GM21360 (cell line): ENCODE data around the gene FHL1.

Experiments used
- ATAC-seq: cut with Tn5 transposase; IDR thresholded peaks from one replicate; pipeline ENCODE4 v1.9.1; 2021; ENCODE audit warnings: mild to moderate bottlenecking, moderate library complexity; ENCODE audit not compliant: unreplicated experiment

FHL1 gene

GRCh38 chrX:136183917-136184316 is 36.6 kb downstream of the FHL1 start:
- no peak for ATAC-seq

DNA sequence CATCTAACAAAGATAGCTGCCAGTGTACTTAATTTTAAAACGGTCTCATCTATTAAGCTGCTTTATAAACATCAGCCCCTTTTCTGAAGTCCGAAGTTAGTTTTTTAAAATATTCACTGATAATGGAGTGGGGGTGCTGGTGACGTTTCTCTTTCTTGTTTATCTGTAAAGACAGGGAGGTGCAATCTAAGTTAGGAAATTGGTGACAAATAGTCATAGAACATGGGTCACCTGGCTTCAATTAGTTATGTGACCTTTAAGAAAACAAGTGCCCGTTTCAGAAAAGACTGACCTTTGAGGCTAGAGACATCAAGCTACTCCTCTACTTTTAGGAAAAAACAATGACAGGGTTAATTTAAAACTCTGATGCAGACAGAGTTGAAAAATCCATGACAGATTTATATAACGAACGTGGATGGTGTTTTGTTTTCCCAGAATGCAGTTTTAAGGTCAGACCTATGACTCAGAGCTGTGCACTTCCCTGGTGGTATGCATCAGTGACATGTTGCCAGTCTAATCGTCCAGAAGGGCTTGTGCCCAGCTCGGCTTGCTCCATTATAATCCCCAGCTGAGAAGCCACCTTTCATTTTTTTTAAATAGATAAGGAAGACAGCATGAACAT is 38.2 kb downstream of the FHL1 start:
- no peak for ATAC-seq

DNA sequence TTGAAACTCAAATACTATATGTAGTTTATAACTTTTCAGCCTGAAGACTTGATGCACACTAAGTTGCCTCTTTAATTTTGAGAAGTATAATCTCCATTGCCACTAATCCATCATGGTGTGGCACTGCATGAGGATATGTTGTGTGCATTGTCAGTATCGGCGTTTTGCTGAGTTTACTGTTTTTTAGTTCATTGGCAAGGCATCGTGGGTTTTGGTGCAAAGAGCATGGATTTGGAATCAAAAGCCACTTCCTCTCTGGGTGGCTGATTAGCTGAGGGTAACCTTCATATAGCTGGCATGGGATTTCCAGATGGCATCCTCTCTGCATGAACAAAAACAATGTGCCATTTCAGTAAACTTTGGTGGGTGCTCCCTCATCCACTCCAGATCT is 38.7 kb downstream of the FHL1 start:
- no peak for ATAC-seq

- no peak for ATAC-seq
Measured at GRCh38 chrX:136189222-136189621, 41.9 kb downstream of the FHL1 start.

GRCh38 chrX:136190038-136190713 is 42.8 kb downstream of the FHL1 start:
- no peak for ATAC-seq

DNA sequence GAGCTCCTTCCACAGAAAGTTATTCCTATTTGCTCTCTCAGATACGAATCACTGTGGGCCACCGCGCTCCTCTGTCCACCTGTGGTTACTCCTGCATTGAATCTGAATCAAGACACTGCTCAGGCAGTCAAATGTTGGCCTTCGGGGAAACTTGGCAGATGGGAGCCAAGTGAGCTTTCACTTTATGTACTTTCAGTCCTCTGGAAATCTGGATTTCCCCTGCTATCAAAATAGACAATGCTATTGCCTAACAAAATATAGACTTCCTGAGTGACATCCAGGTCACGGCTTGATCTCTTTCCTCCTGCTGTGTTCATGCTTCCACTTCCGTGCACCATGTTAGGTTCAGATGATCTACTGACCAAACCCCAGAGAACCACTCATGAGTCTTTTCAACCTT is 43.8 kb downstream of the FHL1 start:
- no peak for ATAC-seq

- ATAC-seq, result no peak
Measured at GRCh38 chrX:136192135-136192534, 44.8 kb downstream of the FHL1 start.

GRCh38 chrX:136192839-136193414 is 45.6 kb downstream of the FHL1 start:
- ATAC-seq, result no peak

DNA sequence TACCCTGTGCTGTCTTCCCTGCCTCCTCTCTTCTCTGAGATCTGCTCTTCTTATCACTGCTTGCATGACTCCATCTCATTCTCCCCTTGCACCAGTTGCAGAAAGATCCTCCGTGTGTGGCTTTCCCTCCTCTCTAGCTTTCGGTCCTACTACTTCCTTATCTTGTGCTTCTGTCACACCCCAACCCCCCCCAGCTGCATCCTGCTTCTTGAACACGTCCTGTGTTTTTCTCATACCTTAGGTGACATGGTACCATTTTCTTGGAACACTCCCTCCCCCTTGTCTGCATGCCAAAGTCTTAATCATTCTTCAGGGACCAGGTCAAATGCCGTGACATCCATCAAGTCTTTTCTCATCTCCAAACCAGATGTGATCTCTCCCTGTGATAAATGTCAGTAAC is 46.4 kb downstream of the FHL1 start:
- ATAC-seq, result no peak

GRCh38 chrX:136194536-136194935 is 47.2 kb downstream of the FHL1 start:
- no peak for ATAC-seq

DNA sequence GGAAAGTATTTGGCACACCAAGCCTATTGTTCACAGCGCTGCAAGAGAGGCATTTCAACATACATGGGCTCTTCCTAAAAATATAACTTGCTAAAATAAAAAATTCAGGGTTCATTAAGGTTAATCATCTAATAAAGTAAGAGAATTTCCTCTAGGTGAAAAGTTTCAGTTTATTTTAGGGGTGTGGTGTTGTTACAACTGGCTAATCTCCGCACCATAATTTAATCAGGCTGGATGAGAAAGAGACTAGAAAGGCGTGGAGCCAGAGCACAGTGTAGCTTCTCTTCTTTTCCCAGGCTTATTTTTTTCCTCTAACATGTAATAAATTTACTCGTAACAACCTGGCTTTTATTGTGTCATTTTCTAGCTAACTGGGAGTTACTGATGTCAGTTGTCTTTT is 47.9 kb downstream of the FHL1 start:
- no peak for ATAC-seq

DNA sequence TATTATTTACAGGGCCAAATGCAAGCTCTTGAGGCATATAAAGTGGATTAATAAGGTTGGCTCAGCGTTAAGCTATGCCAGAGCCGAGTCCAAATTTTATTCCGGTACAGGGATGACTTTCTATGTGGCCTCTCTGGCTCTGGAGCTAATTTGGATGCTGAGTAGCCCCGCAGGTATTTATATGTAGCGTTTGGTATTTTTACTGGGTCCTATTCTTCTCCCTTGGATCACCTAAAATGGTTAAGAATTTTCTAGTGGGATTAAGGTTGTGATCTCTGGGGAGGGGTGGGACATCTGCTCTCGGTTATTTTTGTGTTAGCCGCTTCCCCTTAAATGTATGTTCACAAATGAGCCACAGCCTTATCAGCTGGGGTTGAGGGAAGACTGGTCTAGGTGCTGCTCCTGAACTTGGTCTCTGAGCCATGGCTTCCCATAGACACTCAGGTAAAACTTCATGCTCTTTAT is 49.4 kb downstream of the FHL1 start:
- no peak for ATAC-seq

GRCh38 chrX:136198010-136198409 is 50.7 kb downstream of the FHL1 start:
- no peak for ATAC-seq

GRCh38 chrX:136198678-136199243 is 51.4 kb downstream of the FHL1 start:
- ATAC-seq, result no peak

DNA sequence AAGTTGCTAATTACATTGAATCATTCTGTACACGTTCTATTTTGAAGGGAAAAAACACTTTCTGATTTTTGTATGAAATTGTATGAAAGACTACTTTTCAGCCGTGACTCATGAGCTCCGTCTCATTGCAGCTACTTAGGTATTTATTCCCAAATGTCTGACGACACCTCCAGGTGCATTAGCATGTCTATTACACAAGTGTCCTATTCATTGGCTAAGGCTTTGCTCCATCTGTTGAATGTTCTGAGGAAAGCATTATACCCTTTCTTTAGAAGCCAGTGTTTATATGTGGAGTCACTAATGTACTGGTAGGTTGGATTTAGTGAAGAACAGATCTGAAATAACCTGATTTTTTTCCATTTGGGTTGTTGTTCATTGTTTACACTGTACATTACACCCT is 52.0 kb downstream of the FHL1 start:
- no peak for ATAC-seq

GRCh38 chrX:136200466-136200865 is 53.1 kb downstream of the FHL1 start:
- no peak for ATAC-seq

- no peak for ATAC-seq
Measured at GRCh38 chrX:136201601-136202000, 54.3 kb downstream of the FHL1 start.

DNA sequence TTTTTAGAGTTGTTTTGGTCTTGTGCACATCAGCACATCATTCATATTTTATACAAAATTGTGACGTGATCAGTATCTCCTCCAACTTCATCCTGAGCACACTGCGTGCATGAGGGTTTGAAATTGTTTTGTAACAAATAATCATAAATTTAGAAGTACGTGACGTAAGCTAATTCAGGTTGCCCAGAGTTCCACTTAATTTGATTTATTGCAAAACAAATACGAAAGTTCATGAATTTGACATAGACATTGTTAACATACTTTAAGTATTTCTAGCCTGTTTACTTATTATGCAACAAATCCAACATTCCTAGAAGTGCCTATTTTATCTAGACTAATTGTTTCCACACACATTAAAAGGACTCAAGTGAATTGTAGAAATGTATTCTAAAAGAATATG is 55.6 kb downstream of the FHL1 start:
- no peak for ATAC-seq

GRCh38 chrX:136203438-136203837 is 56.1 kb downstream of the FHL1 start:
- ATAC-seq, result no peak

GRCh38 chrX:136203951-136204350 is 56.6 kb downstream of the FHL1 start:
- ATAC-seq, result no peak

- ATAC-seq, result no peak
Measured at GRCh38 chrX:136204571-136204970, 57.2 kb downstream of the FHL1 start.

DNA sequence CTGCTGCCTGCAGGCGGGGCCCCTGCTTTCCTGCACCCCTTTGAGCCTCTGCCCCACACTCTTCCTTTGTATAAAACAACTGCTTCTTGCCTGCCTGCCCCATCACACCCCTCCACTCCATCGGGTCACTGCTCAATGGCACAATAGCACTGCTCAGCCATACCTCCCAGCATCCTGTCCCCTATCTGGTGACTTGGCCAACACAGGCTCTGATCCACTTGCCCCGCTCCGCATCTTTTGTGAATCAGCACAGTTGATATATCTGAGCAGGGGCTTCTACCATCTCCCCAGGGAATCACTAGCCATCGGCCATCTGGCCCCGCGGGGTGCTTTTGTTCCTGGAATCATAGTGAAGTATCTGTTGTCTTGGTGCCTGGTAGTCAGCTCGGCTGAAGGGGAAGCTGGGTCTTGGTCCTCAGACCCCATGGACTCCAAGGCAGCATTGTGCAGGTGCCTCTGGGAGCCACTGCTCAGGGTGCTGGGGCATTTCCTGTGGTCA is 58.6 kb downstream of the FHL1 start:
- ATAC-seq, result no peak
